Ureter (tissue), 1 donor: Measurements from ENCODE around the gene ERCC3. TPM values are rescaled to one million over a fixed set of nuclear protein-coding genes. Genes with fewer than 3 reads are reported as not detected.
"Not testable (repeated sequence)": the region's sequence is repeated elsewhere in the genome, so short reads cannot be mapped to it uniquely, and the experiment has no call there.

ENCODE experiments used
- DNase-seq: peaks from one replicate; pipeline ENCODE4 v3.0.0-alpha.2; 2020; ENCODE audit warnings: low spot score
- total RNA-seq: library from RNA; stranded (reverse); gene quantifications from one replicate; pipeline ENCODE4 v1.2.4, GENCODE V29; 2023
- donor health status: DM: yes; HTN: yes; CAD: no.

ERCC3 gene
- total RNA-seq, 1 donor from 2014 or later, result 44.5 TPM

DNA sequence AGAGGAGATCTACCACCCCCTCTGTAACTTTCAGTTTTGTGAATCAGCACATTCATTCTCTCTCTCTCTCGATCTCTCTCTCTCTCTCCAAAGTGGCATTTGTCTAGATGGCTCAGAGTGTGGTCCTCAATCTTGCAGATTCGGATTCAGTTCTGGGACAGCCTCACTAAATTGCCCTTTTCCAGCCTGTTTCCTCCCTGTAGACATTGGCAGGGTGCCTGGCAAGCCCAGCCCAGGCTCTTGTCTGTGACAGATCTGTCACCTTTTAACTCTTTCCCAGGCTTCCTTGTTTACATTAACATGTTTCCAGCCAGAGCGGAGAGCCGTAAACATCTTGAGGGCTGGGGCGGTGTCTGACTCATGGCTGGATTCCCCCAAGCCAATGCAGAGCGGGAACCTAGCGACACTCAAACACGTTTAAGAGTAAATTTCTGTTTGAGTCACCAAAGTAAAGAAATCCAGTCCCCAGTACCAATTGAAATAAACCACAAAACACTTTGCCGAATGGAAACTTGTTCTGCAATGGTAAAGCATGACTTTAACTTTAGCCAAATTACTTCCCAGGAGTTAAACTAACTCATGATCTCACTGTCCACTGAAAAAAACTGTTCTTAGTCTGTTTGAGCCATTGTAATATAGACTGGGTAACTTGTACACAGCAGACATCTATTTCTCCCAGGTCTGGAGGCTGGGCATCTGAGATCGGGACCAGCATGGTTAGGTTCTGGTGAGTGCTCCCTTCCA, 67.3 kb downstream of the ERCC3 start:
- peak; percentile 85 for DNase-seq

DNA sequence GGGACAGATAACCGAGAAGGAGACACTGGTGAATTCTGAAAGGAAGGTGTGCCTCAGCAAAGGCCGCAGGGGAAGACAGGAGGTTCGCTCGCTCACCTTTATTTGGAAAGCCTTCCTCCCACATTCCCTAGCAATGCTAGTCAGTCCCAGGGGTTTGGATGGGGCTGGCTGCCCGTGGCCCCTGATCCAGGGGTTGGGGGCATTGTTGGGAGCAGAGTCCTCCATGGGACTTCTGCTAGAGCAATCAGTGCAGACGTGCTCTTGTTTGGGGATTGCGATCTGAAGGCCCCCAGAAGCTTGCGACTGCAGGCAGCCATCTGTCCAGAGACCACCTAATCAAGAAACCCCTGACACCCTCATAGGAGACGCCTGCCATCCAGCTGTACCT, 67.8 kb downstream of the ERCC3 start:
- DNase-seq, result no peak

DNA sequence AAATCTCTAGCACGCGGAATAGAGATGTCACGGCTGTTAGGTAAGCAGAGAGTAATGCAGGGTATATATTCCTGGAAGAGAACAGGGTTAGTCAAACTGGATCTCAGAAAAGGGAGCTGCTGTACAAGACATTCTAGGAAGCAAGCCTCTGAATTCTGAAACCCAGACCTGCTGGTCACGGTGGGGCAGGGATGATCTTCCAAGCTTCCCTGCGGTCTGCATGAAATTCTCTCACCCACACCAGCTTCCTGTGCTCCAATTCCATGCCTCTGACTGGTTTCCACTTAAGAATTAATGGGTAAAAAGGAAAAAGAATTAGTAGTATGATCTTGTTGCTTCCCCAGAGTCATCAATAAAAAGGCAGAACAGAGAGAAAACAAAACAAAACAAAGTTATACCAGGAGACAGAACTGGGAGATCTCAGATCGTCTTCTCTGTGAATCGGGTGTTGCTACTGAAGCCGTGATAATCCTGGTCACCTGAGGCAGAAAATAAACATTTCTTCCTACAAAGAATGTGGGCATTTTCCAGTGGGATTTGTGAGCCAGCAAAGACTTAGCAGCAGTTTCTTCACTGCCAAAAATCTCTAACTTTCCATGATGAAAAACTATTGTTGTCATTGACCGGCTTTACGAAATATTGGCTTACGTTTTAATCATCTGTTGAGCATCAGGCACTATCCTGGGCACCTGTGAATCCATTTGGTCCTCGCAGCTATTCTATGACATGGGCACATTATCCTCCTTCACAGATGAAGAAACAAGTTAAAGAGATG, 68.6 kb downstream of the ERCC3 start:
- no peak for DNase-seq

DNA sequence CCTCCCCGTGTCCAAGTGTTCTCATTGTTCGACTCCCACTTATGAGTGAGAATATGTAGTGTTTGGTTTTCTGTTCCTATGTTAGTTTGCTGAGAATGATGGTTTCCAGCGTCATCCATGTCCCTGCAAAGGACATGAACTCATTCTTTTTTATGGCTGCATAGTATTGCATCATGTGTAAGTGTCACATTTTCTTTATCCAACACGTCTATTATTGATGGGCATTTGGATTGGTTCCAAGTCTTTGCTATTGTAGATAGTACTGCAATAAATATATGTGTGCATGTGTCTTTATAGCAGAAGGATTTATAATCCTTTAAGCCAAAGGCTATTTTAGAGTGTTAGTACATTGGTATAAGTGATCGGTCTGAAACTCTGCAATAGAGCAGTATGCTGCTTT, 69.8 kb downstream of the ERCC3 start:
- not testable (repeated sequence) for DNase-seq

DNA sequence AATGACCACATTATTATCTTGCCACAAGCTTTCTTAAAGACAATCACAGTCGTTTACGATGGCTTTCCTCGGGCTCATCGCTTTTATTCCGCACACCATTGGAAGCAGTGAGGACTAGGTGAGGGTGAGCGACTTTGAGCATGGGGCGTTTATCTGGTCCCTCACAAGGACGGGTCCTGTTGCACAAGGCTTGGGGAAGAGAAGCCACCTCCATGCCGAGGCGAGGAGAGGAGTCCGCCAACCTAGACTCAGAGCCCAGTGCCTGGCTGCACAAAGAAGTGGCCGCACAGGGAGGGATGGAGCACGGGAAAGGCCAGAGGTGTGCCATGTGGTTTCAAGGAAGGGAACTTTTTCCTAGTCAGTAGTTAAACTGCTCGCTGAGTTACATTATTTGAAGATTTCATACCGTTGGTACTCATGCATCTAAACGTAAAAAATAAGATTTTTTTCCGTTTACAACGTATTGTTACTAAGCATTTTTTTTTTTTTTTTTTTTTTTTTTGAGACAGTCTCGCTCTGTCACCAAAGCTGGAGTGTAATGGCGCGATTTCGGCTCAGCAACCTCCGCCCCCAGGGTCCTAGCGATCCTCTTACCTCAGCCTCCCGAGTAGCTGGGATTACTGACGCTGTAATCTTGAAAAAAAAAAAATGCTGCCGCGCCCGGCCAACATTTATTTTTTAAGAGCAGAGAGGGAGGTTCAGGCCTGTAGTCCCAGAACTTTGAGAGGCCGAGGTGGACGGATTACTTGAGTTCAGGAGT, 73.0 kb downstream of the ERCC3 start:
- DNase-seq, result no peak

DNA sequence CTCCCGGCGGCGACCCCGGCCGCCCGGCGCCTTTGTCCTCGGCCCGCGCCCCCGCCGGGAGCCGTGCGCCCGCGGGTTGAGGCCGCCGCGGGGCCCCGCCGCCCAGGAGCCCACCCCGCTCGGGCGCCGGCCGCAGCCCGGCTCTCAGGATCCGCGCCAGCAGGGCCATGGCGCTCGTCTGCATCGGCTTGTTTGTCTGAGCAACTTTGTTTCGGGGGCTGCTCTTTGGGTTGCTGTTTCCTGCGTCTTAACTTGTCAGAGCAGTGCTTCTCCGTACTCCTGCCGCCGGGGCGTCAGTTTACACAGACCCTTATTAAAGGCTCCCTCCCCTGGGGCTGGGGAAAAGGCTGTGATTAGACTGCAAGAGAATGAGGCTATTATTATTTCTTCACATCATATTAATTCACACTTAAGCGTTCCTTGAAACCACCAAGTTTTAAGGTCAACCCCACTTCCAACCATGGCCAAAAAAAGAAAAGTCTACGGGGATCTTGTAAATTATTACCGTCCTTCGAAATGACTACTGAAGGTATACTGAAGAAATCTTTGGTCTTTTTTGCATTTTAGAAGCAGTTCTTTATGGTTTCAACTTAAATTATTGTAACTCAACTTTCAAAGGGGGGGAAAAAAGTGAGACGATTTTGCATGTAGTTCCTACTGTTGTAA, 73.7 kb downstream of the ERCC3 start, which contains the start of gene CYP27C1:
Gene CYP27C1, minus strand, starts transcription at position 198 of the 666 bp plus-strand sequence. Its CDS starts 29 bp downstream, at position 169.
- no peak for DNase-seq

DNA sequence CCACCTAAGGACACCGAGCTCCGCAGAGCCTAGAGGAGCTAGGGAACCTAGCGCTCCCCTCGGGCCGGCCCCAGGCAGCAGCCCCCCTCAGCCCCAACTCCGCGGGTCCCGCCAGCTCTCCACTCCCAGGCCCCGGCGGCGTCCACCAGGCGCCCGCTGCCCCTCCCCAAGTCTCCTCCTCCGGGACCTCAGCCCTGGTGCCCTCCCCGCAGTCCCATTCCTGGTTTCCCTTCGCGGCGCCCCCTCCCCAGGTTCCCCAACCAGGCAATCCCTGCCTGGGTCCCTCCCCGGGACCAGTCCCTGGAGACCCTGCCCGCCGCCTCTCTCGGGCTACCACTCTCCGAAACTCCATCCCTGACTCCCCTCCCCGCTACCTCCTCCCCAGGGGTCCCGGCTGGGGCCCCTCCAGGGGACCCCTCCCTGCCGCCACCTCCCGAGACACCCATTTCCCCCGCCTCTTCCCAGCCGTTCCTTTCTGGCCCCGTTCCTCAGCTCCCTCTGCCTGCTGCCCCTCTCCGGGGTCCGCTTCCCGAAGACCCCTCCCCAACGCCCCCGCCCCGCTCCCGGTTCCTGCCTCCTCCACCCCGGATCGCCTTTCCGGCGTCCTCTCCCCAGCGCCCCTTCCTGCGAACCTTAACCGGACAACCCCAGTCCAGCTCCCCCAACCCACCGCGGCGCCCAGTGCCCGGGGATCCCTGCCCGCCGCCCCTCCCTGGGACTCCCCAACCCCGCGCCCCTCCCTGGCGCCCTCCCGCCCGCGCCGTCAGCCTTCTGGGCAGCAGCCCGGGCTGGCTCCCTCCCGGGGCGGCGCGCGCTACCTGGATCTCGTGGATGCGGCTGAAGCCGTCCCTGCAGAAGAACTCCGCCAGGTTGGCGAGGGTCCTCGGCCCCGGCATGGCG, 74.5 kb downstream of the ERCC3 start:
- DNase-seq, result peak; percentile 44

DNA sequence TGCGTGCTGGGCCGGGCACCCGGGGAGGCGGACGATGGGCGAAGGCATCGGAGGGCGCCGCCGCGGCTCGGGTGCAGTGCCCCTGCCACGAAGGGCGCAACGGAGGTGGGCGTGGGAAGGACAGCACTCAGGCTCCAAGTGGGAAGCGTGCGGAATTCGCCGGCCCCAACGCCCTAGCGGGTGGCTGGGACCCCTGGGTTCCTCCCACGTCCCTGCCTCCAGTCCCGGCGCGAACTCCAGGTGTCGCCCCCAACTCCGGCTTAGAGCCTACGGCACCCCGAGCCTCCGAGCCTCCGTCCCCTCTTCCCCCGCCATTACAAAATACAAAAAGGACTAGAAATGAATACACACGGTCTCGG, 75.2 kb downstream of the ERCC3 start:
- no peak for DNase-seq

DNA sequence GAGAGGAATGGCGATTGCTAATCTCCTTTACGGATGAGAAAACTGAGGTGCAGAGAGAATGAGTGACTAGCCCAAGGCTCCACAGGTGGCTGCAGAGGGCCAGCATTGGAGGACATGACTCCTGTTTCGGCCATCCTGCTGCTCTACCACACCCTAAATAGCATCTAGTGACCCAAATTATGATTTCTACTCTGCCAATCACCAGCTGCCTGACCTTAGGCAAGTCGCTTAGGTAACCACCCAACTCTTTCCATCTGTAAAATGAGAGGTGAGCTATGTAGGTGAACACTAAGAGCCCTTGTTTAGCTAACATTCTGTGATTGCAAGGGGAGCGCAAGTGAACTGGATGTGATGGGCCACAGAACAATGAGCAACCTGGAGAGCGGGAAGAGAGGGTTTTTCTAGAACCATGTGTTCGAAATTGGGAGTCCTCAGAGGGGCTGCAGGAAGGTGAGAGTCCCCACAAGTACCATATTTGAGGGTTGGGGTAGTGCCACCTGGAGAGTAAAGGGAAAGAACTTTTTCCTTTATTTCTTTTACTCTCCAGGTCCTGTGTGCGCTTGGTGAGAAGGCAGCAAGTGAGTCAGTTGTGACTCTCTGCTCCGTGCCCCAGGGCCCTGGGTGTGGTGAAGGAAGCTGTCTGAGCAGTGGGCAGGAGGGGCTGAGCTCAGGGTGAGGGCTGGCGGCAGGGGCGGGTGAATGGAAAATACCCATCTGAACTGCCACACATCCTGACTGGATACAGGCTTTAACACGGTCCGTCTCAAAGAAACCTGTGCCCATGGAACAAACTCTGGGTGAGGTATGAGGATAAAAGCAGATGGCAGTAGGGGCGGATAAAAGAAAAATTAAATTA, 76.2 kb downstream of the ERCC3 start:
- peak; percentile 68 for DNase-seq

DNA sequence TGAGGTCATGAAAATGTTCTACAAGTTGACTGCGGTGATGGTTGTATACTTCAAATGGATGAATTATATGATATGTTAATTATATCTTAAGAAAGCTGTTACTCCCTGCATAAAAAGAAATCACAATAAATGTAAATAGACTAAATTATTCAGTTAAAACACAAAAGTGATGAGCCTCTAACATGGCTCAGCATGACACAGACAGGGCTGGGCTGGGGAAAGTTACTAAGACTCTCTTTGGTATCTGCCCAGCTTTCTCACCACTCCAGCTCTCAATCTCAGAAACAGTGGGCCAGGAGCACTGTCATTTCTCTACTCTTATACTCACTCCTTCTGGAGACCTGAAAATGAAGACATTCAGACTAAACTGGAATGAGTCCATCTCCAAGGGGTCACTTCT, 77.4 kb downstream of the ERCC3 start:
- DNase-seq, result no peak

DNA sequence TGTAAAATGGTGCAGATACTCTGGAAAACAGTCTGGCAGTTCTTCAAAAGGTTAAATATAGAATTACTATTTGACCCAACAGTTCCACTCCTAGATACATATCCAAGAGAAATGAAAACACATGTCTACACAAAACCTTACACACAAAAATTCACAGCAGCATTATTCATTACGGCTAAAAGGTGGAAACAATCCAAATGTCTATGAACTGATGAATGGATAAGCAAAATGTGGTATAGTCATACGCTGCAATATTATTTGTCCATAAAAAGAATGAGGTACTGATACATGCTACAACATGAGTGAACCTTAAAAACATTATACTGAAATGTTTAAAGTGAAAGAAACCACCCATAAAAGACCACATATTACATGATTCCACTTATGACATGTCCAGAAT, 77.8 kb downstream of the ERCC3 start:
- DNase-seq, result no peak

DNA sequence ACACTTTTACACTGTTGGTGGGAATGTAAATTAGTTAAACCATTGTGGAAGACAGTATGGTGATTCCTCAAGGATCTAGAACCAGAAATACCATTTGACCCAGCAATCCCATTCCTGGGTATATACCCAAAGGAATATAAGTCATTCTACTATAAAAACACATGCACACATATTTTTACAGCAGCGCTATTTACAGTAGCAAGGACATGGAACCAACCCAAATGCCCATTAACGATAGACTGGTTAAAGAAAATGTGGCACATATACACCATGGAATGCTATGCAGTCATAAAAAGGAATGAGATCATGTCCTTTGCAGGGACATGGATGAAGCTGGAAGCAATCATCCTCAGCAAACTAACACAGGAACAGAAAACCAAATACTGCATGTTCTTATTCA, 79.7 kb downstream of the ERCC3 start:
- not testable (repeated sequence) for DNase-seq

DNA sequence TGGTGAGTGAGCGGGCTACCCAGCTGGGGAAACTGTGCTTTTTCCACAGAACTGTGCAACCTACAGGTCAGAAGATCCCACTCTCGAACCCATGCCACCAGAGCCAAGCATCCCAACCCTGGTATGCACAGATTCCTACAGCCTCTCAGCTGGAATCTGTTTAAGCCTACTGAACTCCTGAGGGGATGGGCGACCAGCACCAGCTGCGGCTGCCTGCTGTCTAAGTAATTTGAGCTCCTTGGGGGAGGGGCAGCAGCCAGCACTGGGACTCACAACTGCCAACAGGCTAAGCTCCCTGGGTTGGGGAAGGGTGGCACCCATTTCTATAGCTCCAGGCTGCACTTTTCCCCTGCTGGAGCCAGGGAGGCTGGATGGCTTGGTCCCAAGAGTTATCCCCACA, 85.6 kb downstream of the ERCC3 start:
- no peak for DNase-seq

Other genes starting within 250 kb of the ERCC3 start
- 51.6 TPM for gene BIN1, start 187.0 kb downstream of the ERCC3 start, total RNA-seq
- gene CYP27C1, start 73.8 kb downstream of the ERCC3 start, total RNA-seq, result 0.73 TPM
- gene MAP3K2, start 93.8 kb upstream of the ERCC3 start, total RNA-seq, result 73.2 TPM
- not detected for gene PROC, start 124.3 kb upstream of the ERCC3 start, total RNA-seq
- gene IWS1, start 232.3 kb upstream of the ERCC3 start, total RNA-seq, result 43.5 TPM
- 0.78 TPM for gene MYO7B, start 241.5 kb upstream of the ERCC3 start, total RNA-seq